GM19467 (cell line): Measurements from ENCODE around the gene KIF6.

Experiments
- ATAC-seq: cut with Tn5 transposase; IDR thresholded peaks from one replicate; pipeline ENCODE4 v1.9.1; 2021; ENCODE audit warnings: mild to moderate bottlenecking, moderate library complexity; ENCODE audit not compliant: unreplicated experiment

The KIF6 gene

DNA sequence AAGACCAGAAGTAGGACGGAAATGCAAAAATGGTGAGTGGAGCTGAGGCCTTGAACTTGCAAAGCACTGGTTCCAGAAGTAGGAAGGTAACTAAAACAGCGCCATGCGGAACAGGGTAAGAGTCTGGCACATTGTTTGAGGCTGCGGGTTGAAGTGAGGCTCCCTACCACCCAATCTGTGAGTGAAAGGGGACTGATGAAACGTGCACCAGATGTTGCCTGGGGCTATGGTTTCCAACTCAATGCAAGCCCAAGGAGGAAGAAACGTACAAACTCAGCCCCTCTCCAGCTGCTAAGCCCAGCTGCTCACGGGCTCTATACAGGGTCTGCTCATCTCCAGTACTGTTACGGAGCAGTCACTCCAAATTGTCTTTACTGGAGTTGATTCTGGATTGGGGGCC lies 334.0 kb downstream of the KIF6 start:
- ATAC-seq: no peak

GRCh38 chr6:39389484-39389767 lies 335.8 kb downstream of the KIF6 start:
- no peak for ATAC-seq

GRCh38 chr6:39388606-39389483 lies 336.4 kb downstream of the KIF6 start:
- ATAC-seq: no peak

GRCh38 chr6:39387785-39388184 lies 337.4 kb downstream of the KIF6 start:
- ATAC-seq: no peak

DNA sequence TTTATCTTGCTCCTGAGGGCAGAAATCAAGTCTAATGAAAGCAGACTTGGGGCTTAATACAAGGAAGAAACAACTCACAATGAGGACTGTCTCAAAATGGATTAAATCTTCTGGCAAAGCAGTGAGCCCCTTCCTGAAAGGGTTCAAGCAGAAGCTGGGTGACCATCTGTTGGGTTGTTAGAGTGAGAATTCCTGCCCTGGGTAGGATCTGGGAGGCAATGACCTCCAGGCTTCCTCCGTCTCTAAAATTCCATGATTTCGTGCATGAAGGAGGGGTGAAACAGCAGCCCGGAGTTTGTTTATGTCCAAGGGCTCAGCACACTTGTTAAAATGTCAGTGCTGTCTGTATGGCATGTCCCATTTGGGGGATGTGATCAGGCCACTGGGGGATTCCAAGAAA lies 338.7 kb downstream of the KIF6 start:
- no peak for ATAC-seq

- no peak for ATAC-seq
Observed at GRCh38 chr6:39381550-39382140, 343.6 kb downstream of the KIF6 start.

- ATAC-seq: no peak
Observed at GRCh38 chr6:39380837-39381549, 344.2 kb downstream of the KIF6 start.

DNA sequence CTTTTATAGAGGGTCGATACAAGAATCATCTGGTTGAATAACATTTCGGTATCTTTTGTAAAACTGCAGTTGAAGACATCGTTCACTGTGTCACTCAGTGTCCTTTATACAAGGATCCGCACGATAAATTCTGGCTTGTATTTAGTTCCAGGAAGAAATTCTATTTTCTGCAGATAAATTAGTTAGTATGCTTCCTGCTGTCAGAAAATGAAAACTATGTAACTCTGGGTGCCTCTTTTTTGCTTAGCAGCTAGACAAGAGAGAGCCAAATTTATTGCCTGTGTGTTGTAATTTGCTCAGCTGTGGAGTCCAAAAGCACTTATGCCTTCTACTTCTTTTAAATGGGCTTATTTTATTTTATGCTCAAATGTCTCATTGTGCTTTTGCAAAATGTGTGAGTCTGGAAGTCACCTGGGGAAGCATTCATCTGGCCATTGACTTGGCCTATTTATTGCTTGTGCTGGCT lies 346.2 kb downstream of the KIF6 start:
- no peak for ATAC-seq

GRCh38 chr6:39378175-39378959 lies 346.8 kb downstream of the KIF6 start:
- no peak for ATAC-seq

GRCh38 chr6:39377539-39377950 lies 347.7 kb downstream of the KIF6 start:
- ATAC-seq: no peak

DNA sequence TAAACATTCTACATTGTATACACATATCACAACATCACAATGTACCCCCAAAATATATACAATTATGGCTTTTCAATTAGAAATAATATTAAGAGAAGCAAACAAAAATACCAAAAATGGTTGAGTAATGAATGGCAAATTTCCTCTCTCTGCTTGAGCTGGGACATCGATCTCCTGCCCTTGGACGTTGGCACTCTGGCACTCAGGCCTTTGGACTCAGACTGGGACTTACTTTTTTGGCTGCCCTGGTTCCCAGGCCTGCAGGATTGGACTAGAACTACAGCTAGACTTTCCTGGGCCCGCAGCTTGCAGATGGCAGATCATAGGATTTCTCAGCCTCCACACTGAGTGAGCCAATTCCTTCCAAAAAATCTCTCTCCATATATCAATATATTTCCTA lies 349.8 kb downstream of the KIF6 start:
- no peak for ATAC-seq

- ATAC-seq: no peak
Observed at GRCh38 chr6:39370390-39370789, 354.8 kb downstream of the KIF6 start.

DNA sequence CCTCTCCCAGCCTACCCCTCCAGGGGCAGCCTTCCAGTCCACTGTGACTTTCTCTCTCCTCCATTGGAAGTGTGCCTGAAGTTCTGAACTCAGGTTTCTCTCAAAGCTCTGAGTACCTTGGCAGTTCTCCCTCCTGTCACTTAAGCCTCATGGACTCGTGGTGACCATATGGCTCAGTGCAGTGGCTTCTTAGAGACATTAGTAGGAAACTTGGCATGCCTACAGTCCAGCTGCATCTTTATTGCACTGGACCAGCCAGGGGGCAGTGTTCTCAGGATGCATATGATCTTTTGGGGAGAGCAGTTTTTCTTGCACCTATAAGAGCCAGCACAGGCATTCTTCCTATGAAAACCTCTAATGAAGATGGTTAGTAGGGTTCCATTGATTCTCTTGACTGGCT lies 355.2 kb downstream of the KIF6 start:
- no peak for ATAC-seq

DNA sequence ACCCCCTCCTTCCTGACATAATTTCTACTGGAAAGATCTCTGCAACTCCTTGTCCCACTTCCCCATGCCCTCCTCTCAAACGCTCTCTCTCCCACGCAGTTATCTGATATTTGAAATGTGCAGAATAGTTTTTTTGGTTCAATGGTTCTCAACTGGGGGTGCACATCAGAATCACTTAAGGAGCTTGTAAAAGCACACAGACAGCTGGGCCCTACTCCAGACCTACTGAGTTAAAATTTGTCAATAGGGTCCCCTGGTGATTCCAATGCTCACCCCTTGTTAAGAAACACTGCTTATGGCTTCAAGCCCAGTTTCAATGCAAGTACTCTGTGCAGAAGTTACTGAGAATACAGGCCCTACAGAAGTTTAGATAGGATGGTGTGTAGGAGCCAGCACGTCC lies 357.5 kb downstream of the KIF6 start:
- ATAC-seq: no peak

- no peak for ATAC-seq
Observed at GRCh38 chr6:39366931-39367618, 358.1 kb downstream of the KIF6 start.

DNA sequence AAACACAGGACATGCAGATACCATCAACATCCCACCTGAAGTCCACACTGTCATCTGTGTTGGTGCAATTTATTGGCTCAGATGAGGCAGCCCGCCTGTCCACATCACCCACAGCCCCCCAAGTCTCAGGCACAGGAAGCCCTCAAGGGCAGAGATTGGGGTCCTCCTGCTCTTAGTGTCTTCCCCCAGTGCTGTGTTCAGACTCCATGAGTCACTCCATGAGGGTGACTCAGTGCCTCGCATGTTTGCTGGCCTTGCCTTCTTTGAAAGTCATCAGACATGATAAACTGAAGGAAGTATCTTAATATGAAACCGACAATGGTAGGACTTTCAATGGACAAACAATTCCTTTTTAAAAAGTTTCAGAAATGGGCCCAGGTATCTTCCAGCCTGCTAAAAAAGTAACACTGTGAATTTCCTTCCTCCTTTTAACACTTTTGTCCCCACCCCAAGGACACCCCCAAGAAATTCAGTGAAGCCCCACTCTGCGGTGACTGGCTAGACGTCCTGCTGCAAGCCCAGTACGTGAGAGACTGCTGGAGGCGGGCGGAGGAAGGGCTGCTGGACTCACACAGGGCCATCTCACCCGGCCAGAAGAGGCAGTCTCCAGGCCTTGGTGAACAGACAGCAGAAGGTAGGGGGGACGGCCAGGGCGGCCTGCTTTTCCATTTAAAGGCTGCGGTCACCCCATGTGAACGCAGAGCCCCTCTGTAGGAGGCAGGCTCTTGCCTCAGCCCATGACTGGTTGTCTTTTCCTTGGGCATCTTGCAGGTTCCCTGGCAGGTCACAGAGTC lies 359.7 kb downstream of the KIF6 start:
- no peak for ATAC-seq

DNA sequence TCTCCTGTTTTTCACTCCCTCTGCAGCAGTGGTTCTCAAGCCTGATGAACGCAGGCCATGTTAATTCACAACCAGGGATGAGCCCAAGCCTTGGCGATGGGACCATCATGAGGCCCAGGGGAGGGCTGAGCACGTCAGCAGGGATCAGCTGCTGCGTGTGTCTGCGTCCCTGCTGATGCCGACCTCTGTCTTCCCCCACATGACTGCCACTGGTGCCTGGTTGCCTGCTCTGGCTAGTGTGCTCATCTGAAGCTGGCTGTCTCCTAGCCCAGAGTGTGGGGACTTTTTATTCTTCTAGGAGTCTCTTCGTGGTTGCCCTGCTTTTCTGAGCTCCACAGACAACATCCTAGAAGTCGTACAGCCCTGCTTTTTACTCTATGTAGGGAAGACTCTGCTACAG lies 361.9 kb downstream of the KIF6 start:
- ATAC-seq: no peak

DNA sequence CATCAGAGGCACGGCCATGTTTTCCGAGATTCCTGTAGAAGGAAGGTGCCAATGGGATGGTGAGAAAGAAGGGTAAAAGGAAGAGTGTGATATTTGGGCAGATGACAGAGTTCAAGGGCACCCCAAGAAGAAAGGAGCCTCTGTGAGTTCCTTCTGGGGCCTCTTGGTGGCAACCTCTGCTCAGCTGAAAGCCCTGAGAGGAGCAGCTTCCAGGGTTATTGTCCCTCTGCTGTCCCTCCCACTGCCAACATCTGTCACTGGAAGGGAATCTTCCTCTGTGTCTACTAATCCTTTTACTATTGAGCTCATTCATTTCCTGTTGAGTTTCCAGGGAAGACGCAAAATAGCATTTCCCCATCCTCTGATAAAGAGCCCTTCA lies 362.7 kb downstream of the KIF6 start:
- no peak for ATAC-seq

DNA sequence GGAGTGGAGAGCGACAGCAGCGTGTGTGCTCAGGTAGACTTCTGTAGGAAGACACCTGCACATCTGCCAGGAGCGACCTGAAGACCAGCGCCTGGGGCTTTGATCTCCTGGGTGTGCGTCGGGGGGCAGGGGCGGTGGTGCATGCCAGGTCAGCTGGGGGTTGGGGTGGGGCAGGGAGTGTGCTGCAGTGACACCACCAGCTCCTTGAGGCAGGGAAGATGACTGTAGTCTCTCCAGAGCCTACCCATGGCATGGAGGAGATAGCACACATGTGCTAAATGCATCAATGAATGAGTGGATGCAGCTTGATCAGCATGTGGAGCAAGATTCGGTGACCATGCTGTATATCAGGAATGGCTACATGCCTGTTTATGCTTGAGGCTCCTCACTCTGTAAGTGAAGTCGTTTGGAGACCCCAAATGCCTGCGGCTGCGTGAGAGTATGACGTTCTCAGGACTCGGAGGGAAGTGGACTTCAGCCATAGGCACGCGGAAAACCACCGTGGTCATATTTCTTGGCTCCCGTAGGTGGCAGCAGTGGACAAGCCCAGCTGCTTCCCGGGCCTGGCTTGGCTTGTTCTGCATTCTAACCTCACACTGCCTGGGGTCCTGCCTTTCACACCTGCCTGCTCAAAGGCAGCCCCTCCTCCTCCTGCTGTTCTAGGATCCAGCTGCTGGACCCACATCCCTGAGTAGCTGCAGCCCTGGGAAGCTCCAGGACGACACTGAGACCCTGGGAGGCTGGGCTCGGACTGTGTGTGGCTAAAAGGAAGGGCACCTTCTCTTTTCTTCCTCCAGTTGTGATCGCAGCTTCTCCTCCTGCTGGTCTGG lies 363.3 kb downstream of the KIF6 start:
- ATAC-seq: no peak
